Upper lobe of left lung (tissue), 6 donors: ENCODE measurements around the gene ULK4. TPM values are rescaled to one million over a fixed set of nuclear protein-coding genes. Genes with fewer than 3 reads are reported as not detected.

ENCODE experiments used
- ATAC-seq, 2 donors: fragments of 200-7000 bp; cut with Tn5 transposase; one replicate each; pipeline ENCODE4 v1.9.1; 2022; ENCODE audit warnings: mild to moderate bottlenecking in 2 of 2, moderate library complexity in 2 of 2; ENCODE audit not compliant: low FRiP score in 2 of 2
- DNase-seq, 2 donors: peaks; one replicate each; pipeline ENCODE4 v3.0.0-alpha.2; 2019 to 2020
- H3K27ac ChIP-seq, 4 donors: fragments of 200-600 bp; sonication (generic); one replicate each; pipeline ENCODE4 v1.5.1; 2016 to 2019
- H3K27me3 ChIP-seq, 4 donors: fragments of 200-600 bp; sonication (generic); one replicate each; pipeline ENCODE4 v1.5.1; 2017 to 2019
- H3K36me3 ChIP-seq, 4 donors: fragments of 200-600 bp; sonication (generic); one replicate each; pipeline ENCODE4 v1.5.1; 2016 to 2019
- H3K4me1 ChIP-seq, 4 donors: fragments of 200-600 bp; sonication (generic); one replicate each; pipeline ENCODE4 v1.5.1; 2018 to 2019
- H3K4me3 ChIP-seq, 4 donors: fragments of 200-600 bp; sonication (generic); one replicate each; pipeline ENCODE4 v1.5.1; 2017 to 2019; ENCODE audit warnings: mild to moderate bottlenecking in 2 of 4, moderate library complexity in 1 of 4
- H3K9me3 ChIP-seq, 4 donors: fragments of 200-600 bp; sonication (generic); one replicate each; pipeline ENCODE4 v1.5.1; 2018 to 2019
- CTCF ChIP-seq, 6 experiments: fragments of 450-650 bp in 4 of 6; fragments of 200-600 bp in 2 of 6; sonication (generic) in 2 of 6; IDR thresholded peaks; one replicate each; pipeline ENCODE4 v1.5.1; 2016 to 2019; ENCODE audit warnings: antibody characterized with exemption in 6 of 6
- EP300 ChIP-seq, 4 donors: sonication (generic); formaldehyde crosslinking; IDR thresholded peaks; one replicate each; pipeline ENCODE4 v1.5.1; 2017; ENCODE audit warnings: antibody characterized with exemption in 4 of 4, control low read depth in 2 of 4
- POLR2A ChIP-seq, 4 donors: fragments of 450-650 bp; IDR thresholded peaks; one replicate each; pipeline ENCODE4 v1.5.1; 2016 to 2017; ENCODE audit warnings: antibody characterized with exemption in 4 of 4, mild to moderate bottlenecking in 2 of 4
- POLR2AphosphoS5 ChIP-seq, 2 donors: sonication (generic); formaldehyde crosslinking; IDR thresholded peaks; one replicate each; pipeline ENCODE4 v1.5.1; 2017; ENCODE audit warnings: antibody characterized with exemption in 2 of 2
- WGBS, 2 donors: methylation state at CpG; one replicate each; pipeline ENCODE4 v1.1.5; 2017 to 2018; 5-methylcytosine and 5-hydroxymethylcytosine counted together
- total RNA-seq, 6 donors: library from RNA; depleted of rRNA in 4 of 6; stranded (reverse); fragments of >200 nt in 4 of 6; gene quantifications; one replicate each; pipeline versions ENCODE4 v1.1.0 to v1.2.1, GENCODE V29; 2016 to 2021
- donor health status: DM: no; HTN: no; CAD: no; lungs with moderate emphysema.
- donor health status: DM: no; HTN: yes; CAD: no; lungs with severe emphysema.

The ULK4 gene
- total RNA-seq, 6 donors from 2014 or later: 9.4 to 76.5 (median 28.1) TPM

- DNase-seq (no peak), ATAC-seq (no peak)
- TF ChIP-seq POLR2AphosphoS5 (IDR thresholded peaks at IDR 0.05): no peak
- TF ChIP-seq CTCF (IDR thresholded peaks at IDR 0.05): no peak
- no peak for TF ChIP-seq POLR2A (IDR thresholded peaks at IDR 0.05)
- TF ChIP-seq EP300 (IDR thresholded peaks at IDR 0.05): no peak
- Histone ChIP-seq H3K9me3 (no peaks in the 10 kb centered on the region), H3K36me3 (no peaks in the 10 kb centered on the region), H3K27me3 (no peaks in the 10 kb centered on the region), H3K4me3 (no peak overlapping the region), H3K4me1 (peaks cover 41 to 90% (median 62%) of the 10 kb centered on the region in 4 donors), H3K27ac (no peak overlapping the region)
- WGBS, 2 donors: 76 to 81% methylated on average over 2 of the region's 2 CpGs
Measured at GRCh38 chr3:41216422-41216821, 745.5 kb downstream of the ULK4 start.

- Histone ChIP-seq H3K9me3 (no peaks in the 10 kb centered on the region), H3K36me3 (no peaks in the 10 kb centered on the region), H3K27ac (no peak overlapping the region), H3K4me1 (peaks cover 25 to 82% (median 49%) of the 10 kb centered on the region in 4 donors), H3K4me3 (no peak overlapping the region), H3K27me3 (no peaks in the 10 kb centered on the region)
- DNase-seq (no peak), ATAC-seq (no peak)
- 67 to 72% methylated on average over 2 of the region's 2 CpGs for WGBS, 2 donors
- TF ChIP-seq POLR2A (IDR thresholded peaks at IDR 0.05) (no peak), CTCF (IDR thresholded peaks at IDR 0.05) (no peak), POLR2AphosphoS5 (IDR thresholded peaks at IDR 0.05) (no peak), EP300 (IDR thresholded peaks at IDR 0.05) (no peak)
Measured at GRCh38 chr3:41213588-41213987, 748.3 kb downstream of the ULK4 start.

- Histone ChIP-seq H3K9me3 (no peaks in the 10 kb centered on the region), H3K4me3 (no peak overlapping the region)
- no peak for ATAC-seq
Measured at GRCh38 chr3:41212088-41212487, 749.8 kb downstream of the ULK4 start.

GRCh38 chr3:41210966-41211365, 750.9 kb downstream of the ULK4 start:
- H3K9me3 ChIP-seq: no peaks in the 10 kb centered on the region
- WGBS, 2 donors: 84 to 94% methylated on average over 5 of the region's 5 CpGs

More at GRCh38 chr3:41212088-41212487, 749.8 kb downstream of the ULK4 start:
- DNase-seq: no peak
- no peaks in the 10 kb centered on the region for H3K36me3 ChIP-seq
- TF ChIP-seq POLR2AphosphoS5 (IDR thresholded peaks at IDR 0.05) (no peak), EP300 (IDR thresholded peaks at IDR 0.05) (no peak), CTCF (IDR thresholded peaks at IDR 0.05) (no peak), POLR2A (IDR thresholded peaks at IDR 0.05) (no peak)
- peaks cover 32 to 85% (median 59%) of the 10 kb centered on the region in 4 donors for H3K4me1 ChIP-seq
- H3K27ac ChIP-seq: no peak overlapping the region
- H3K27me3 ChIP-seq: no peaks in the 10 kb centered on the region
- 90 to 91% methylated on average over 2 of the region's 2 CpGs for WGBS, 2 donors

GRCh38 chr3:41209646-41210045, 752.3 kb downstream of the ULK4 start:
- DNase-seq: no peak
- Histone ChIP-seq H3K36me3 (no peaks in the 10 kb centered on the region), H3K27me3 (no peaks in the 10 kb centered on the region), H3K9me3 (no peaks in the 10 kb centered on the region), H3K4me3 (no peak overlapping the region), H3K4me1 (peaks cover 47 to 88% (median 68%) of the 10 kb centered on the region in 4 donors), H3K27ac (no peak overlapping the region)
- TF ChIP-seq POLR2AphosphoS5 (IDR thresholded peaks at IDR 0.05) (no peak), POLR2A (IDR thresholded peaks at IDR 0.05) (no peak), CTCF (IDR thresholded peaks at IDR 0.05) (no peak)
- ATAC-seq: no peak
- WGBS, 2 donors: 88 to 92% methylated on average over 5 of the region's 5 CpGs

More at GRCh38 chr3:41210966-41211365, 750.9 kb downstream of the ULK4 start:
- TF ChIP-seq POLR2AphosphoS5 (IDR thresholded peaks at IDR 0.05) (no peak), EP300 (IDR thresholded peaks at IDR 0.05) (no peak)
- no peak for ATAC-seq
- H3K4me3 ChIP-seq: no peak overlapping the region
- no peak for DNase-seq
- H3K4me1 ChIP-seq: peaks cover 36 to 85% (median 64%) of the 10 kb centered on the region in 4 donors
- no peaks in the 10 kb centered on the region for H3K36me3 ChIP-seq
- no peak overlapping the region for H3K27ac ChIP-seq
- no peaks in the 10 kb centered on the region for H3K27me3 ChIP-seq
